ENCODE data around the gene L1CAM. TPM values are rescaled to one million over a fixed set of nuclear protein-coding genes. Genes with fewer than 3 reads are reported as not detected.
A peak's percentile ranks its signal among the peaks of the same experiment; 100 is the strongest.

L1CAM gene
- total RNA-seq, 4 donors from 2014 or later = 5.2 to 7.1 (median 6.1) TPM

GRCh38 chrX:153927922-153928760 lies 42.2 kb upstream of the L1CAM start:
- DNase-seq = peak; percentile 96
- Histone ChIP-seq H3K36me3 (no peaks in the 10 kb centered on the region), H3K4me3 (peak overlapping the region; percentile 52 to 63 (median 53)), H3K27me3 (no peaks in the 10 kb centered on the region), H3K4me1 (peaks cover 7 to 26% (median 16%) of the 10 kb centered on the region in 4 donors), H3K27ac (peak overlapping the region; percentile 96 to 99 (median 98)), H3K9me3 (no peaks in the 10 kb centered on the region)
- intact Hi-C loops (cut with DNase I; ENCODE audit: low total_unique reads) = no loop called here
- 43% methylated on average over 60 of the region's 76 CpGs; no CpG with 5 or more reads in 1 of the 2 donors for WGBS, 2 donors (ENCODE audit: low coverage in 1 of 2)
- in situ Hi-C loops (cut with MboI; ENCODE audit: low pct_ligation_motif_present in 1 of 4, low pct_unique_long_range_greater_than_20kb in 1 of 4, low sequenced_read_pairs in 3 of 4) = loop anchor here in 1 of 4 donors (25.0 kb wide), 2 partner anchors 141 to 966 kb away; partner anchors contain the start of genes IDH3G, SRPK3 and SSR4
- TF ChIP-seq EP300 (IDR thresholded peaks at IDR 0.05; ENCODE audit: low read depth) (no peak), POLR2A (IDR thresholded peaks at IDR 0.05) (peak; percentile 65), POLR2AphosphoS5 (IDR thresholded peaks at IDR 0.05) (peak; percentile 65 to 78 (median 69)), CTCF (IDR thresholded peaks at IDR 0.05) (no peak)

GRCh38 chrX:153927672-153927921 lies 41.6 kb upstream of the L1CAM start:
- Histone ChIP-seq H3K27me3 (no peaks in the 10 kb centered on the region), H3K4me1 (peaks cover 7 to 30% (median 19%) of the 10 kb centered on the region in 4 donors), H3K9me3 (no peaks in the 10 kb centered on the region), H3K36me3 (no peaks in the 10 kb centered on the region), H3K4me3 (peak overlapping the region; percentile 52 to 63 (median 53)), H3K27ac (peak overlapping the region; percentile 96 to 99 (median 98))
- no peak for TF ChIP-seq EP300 (IDR thresholded peaks at IDR 0.05; ENCODE audit: low read depth)
- no peak for TF ChIP-seq POLR2A (IDR thresholded peaks at IDR 0.05)
- no peak for TF ChIP-seq CTCF (IDR thresholded peaks at IDR 0.05)
- TF ChIP-seq POLR2AphosphoS5 (IDR thresholded peaks at IDR 0.05) = no peak
- 39% methylated on average over 8 of the region's 8 CpGs; no CpG with 5 or more reads in 1 of the 2 donors for WGBS, 2 donors (ENCODE audit: low coverage in 1 of 2)
- intact Hi-C loops (cut with DNase I; ENCODE audit: low total_unique reads) = no loop called here
- in situ Hi-C loops (cut with MboI; ENCODE audit: low pct_ligation_motif_present in 1 of 4, low pct_unique_long_range_greater_than_20kb in 1 of 4, low sequenced_read_pairs in 3 of 4) = loop anchor here in 1 of 4 donors (25.0 kb wide), 2 partner anchors 140 to 965 kb away; partner anchors contain the start of genes IDH3G, SRPK3 and SSR4
- DNase-seq = no peak

GRCh38 chrX:153926858-153927671 lies 41.1 kb upstream of the L1CAM start:
- no peaks in the 10 kb centered on the region for H3K36me3 ChIP-seq
- H3K27me3 ChIP-seq = no peaks in the 10 kb centered on the region
- intact Hi-C loops (cut with DNase I; ENCODE audit: low total_unique reads) = no loop called here
- H3K4me1 ChIP-seq = peaks cover 7 to 34% (median 19%) of the 10 kb centered on the region in 4 donors
- DNase-seq = peak; percentile 77
- in situ Hi-C loops (cut with MboI; ENCODE audit: low pct_ligation_motif_present in 1 of 4, low pct_unique_long_range_greater_than_20kb in 1 of 4, low sequenced_read_pairs in 3 of 4) = loop anchor here in 1 of 4 donors (25.0 kb wide), 2 partner anchors 140 to 965 kb away; partner anchors contain the start of genes IDH3G, SRPK3 and SSR4
- H3K27ac ChIP-seq = peak overlapping the region; percentile 96 to 99 (median 98)
- WGBS, 2 donors (ENCODE audit: low coverage in 1 of 2) = 34% methylated on average over 24 of the region's 31 CpGs; no CpG with 5 or more reads in 1 of the 2 donors
- TF ChIP-seq POLR2AphosphoS5 (IDR thresholded peaks at IDR 0.05) (peak in 2 of 3 donors; percentile 30 to 49), POLR2A (IDR thresholded peaks at IDR 0.05) (no peak), CTCF (IDR thresholded peaks at IDR 0.05) (no peak)
- peak overlapping the region; percentile 52 to 63 (median 53) for H3K4me3 ChIP-seq
- H3K9me3 ChIP-seq = no peaks in the 10 kb centered on the region

- no peaks in the 10 kb centered on the region for H3K9me3 ChIP-seq
- in situ Hi-C loops (cut with MboI; ENCODE audit: low pct_ligation_motif_present in 1 of 4, low pct_unique_long_range_greater_than_20kb in 1 of 4, low sequenced_read_pairs in 3 of 4) (loop anchor here in 1 of 4 donors (25.0 kb wide), 2 partner anchors 139 to 964 kb away; partner anchors contain the start of genes IDH3G, SRPK3 and SSR4), intact Hi-C loops (cut with DNase I; ENCODE audit: low total_unique reads) (no loop called here)
- TF ChIP-seq POLR2AphosphoS5 (IDR thresholded peaks at IDR 0.05) (no peak), POLR2A (IDR thresholded peaks at IDR 0.05) (peak; percentile 55)
- DNase-seq = no peak
- no peaks in the 10 kb centered on the region for H3K36me3 ChIP-seq
- 34% methylated on average over 3 of the region's 4 CpGs; no CpG with 5 or more reads in 1 of the 2 donors for WGBS, 2 donors (ENCODE audit: low coverage in 1 of 2)
- H3K27ac ChIP-seq = peak overlapping the region; percentile 96 to 99 (median 98)
- H3K4me1 ChIP-seq = peaks cover 7 to 39% (median 19%) of the 10 kb centered on the region in 4 donors
- H3K27me3 ChIP-seq = no peaks in the 10 kb centered on the region
- H3K4me3 ChIP-seq = peak overlapping the region; percentile 10 to 63 (median 53)
Observed at GRCh38 chrX:153926552-153926857, 40.5 kb upstream of the L1CAM start.
